ENCODE results near the gene TXNDC12. TPM values are rescaled to one million over a fixed set of nuclear protein-coding genes. Genes with fewer than 3 reads are reported as not detected.
A peak's percentile ranks its signal among the peaks of the same experiment; 100 is the strongest.

TXNDC12 gene
- polyA plus RNA-seq, 1 donor from 2014 or later = 42.3 TPM

DNA sequence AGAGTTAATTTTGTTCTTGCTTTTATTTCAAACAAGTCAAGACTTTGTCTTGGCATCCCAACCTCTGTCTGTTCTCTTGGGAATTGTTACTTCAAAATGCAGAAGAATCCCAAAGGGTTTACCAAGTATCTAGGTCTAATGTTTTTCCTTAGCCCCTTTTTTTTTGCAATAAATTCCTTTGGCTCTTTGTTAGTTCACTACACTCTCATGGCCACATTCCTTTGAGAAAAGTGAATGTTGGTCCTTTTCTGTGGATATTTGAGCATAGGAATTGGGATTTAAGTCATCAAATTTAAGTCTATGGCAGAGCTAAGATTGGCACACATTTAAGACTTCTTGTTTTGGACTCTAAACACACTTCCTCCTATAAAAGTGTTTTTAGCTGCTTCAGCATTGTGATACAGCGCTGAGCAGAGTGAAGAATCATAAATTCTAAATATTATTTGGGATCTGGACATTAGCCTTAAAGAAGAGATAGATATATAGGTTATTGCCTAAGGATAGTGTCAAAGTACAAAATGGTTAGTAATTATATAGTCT, 3.0 kb upstream of the TXNDC12 start:
- Histone ChIP-seq H2AFZ (ENCODE audit: low read depth, low read length) (no peak overlapping the region), H3K4me2 (ENCODE audit: low read length) (peak overlapping the region; percentile 92), H3K36me3 (ENCODE audit: insufficient read depth, low read length) (peaks cover 6% of the 10 kb centered on the region), H3K4me3 (ENCODE audit: low read length) (peak overlapping the region; percentile 80), H4K20me1 (ENCODE audit: insufficient read depth) (no peaks in the 10 kb centered on the region), H3K9ac (ENCODE audit: low read length) (peak overlapping the region; percentile 4), H3F3A (ENCODE audit: insufficient read depth, low read length, poor library complexity, severe bottlenecking) (no peaks in the 10 kb centered on the region), H3K27ac (ENCODE audit: low read length) (peak overlapping the region; percentile 13), H3K79me2 (replicated peaks; ENCODE audit: insufficient read depth, low read length) (peaks cover 67% of the 10 kb centered on the region), H3K9me2 (ENCODE audit: insufficient read depth, low read length) (no peaks in the 10 kb centered on the region), H3K27me3 (ENCODE audit: insufficient read depth, low read depth, low read length) (no peaks in the 10 kb centered on the region), H3K9me3 (ENCODE audit: low read length) (no peaks in the 10 kb centered on the region)
- TF ChIP-seq EZH2 (IDR thresholded peaks at IDR 0.05; ENCODE audit: borderline replicate concordance, insufficient read depth, low read length, poor library complexity, severe bottlenecking) = no peak
- TF ChIP-seq, protein P1, sequence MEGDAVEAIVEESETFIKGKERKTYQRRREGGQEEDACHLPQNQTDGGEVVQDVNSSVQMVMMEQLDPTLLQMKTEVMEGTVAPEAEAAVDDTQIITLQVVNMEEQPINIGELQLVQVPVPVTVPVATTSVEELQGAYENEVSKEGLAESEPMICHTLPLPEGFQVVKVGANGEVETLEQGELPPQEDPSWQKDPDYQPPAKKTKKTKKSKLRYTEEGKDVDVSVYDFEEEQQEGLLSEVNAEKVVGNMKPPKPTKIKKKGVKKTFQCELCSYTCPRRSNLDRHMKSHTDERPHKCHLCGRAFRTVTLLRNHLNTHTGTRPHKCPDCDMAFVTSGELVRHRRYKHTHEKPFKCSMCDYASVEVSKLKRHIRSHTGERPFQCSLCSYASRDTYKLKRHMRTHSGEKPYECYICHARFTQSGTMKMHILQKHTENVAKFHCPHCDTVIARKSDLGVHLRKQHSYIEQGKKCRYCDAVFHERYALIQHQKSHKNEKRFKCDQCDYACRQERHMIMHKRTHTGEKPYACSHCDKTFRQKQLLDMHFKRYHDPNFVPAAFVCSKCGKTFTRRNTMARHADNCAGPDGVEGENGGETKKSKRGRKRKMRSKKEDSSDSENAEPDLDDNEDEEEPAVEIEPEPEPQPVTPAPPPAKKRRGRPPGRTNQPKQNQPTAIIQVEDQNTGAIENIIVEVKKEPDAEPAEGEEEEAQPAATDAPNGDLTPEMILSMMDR (IDR thresholded peaks at IDR 0.05; ENCODE audit: poor library complexity, severe bottlenecking) = no peak
- TF ChIP-seq RAD21 (conservative IDR thresholded peaks at IDR 0.05) = no peak
- no peak for TF ChIP-seq SMC3 (conservative IDR thresholded peaks at IDR 0.05; ENCODE audit: poor library complexity)
- TF ChIP-seq MXI1 (conservative IDR thresholded peaks at IDR 0.05; ENCODE audit: poor library complexity, severe bottlenecking) = no peak
- TF ChIP-seq, protein P2, sequence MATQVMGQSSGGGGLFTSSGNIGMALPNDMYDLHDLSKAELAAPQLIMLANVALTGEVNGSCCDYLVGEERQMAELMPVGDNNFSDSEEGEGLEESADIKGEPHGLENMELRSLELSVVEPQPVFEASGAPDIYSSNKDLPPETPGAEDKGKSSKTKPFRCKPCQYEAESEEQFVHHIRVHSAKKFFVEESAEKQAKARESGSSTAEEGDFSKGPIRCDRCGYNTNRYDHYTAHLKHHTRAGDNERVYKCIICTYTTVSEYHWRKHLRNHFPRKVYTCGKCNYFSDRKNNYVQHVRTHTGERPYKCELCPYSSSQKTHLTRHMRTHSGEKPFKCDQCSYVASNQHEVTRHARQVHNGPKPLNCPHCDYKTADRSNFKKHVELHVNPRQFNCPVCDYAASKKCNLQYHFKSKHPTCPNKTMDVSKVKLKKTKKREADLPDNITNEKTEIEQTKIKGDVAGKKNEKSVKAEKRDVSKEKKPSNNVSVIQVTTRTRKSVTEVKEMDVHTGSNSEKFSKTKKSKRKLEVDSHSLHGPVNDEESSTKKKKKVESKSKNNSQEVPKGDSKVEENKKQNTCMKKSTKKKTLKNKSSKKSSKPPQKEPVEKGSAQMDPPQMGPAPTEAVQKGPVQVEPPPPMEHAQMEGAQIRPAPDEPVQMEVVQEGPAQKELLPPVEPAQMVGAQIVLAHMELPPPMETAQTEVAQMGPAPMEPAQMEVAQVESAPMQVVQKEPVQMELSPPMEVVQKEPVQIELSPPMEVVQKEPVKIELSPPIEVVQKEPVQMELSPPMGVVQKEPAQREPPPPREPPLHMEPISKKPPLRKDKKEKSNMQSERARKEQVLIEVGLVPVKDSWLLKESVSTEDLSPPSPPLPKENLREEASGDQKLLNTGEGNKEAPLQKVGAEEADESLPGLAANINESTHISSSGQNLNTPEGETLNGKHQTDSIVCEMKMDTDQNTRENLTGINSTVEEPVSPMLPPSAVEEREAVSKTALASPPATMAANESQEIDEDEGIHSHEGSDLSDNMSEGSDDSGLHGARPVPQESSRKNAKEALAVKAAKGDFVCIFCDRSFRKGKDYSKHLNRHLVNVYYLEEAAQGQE (IDR thresholded peaks at IDR 0.05; ENCODE audit: borderline replicate concordance) = no peak
- no peak for TF ChIP-seq TAF1 (IDR thresholded peaks at IDR 0.05; ENCODE audit: low read depth)
- no peak for TF ChIP-seq POLR2AphosphoS5 (IDR thresholded peaks at IDR 0.05)
- no peak for TF ChIP-seq EP300 (conservative IDR thresholded peaks at IDR 0.05; ENCODE audit: poor library complexity, severe bottlenecking)

DNA sequence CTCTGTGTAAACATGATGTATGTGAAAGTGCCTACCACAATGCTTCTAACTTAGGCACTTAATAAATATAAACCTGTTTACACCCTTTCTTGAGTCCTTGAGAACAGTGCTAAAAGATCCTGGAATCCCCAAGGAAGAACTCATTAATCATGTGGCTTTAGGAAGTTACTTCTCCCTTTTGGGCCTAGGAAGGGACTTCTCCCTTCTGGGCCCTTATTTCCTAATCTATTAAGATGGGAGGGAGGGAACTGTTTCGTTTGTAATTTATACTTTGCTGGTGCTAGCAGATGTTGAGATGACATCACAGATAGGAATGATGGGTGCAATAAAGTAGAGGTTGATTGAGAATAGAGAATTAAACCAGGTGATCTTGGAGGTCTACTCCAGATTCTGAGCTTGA, 2.3 kb upstream of the TXNDC12 start:
- peak overlapping the region; percentile 80 for H3K4me3 ChIP-seq (ENCODE audit: low read length)
- TF ChIP-seq, protein P2 (IDR thresholded peaks at IDR 0.05; ENCODE audit: borderline replicate concordance) = no peak
- TF ChIP-seq, protein P1 (IDR thresholded peaks at IDR 0.05; ENCODE audit: poor library complexity, severe bottlenecking) = no peak
- TF ChIP-seq POLR2AphosphoS5 (IDR thresholded peaks at IDR 0.05) = no peak
- no peak for TF ChIP-seq RAD21 (conservative IDR thresholded peaks at IDR 0.05)
- no peak for TF ChIP-seq MXI1 (conservative IDR thresholded peaks at IDR 0.05; ENCODE audit: poor library complexity, severe bottlenecking)
- no peak for TF ChIP-seq EP300 (conservative IDR thresholded peaks at IDR 0.05; ENCODE audit: poor library complexity, severe bottlenecking)
- no peak for TF ChIP-seq TAF1 (IDR thresholded peaks at IDR 0.05; ENCODE audit: low read depth)
- TF ChIP-seq EZH2 (IDR thresholded peaks at IDR 0.05; ENCODE audit: borderline replicate concordance, insufficient read depth, low read length, poor library complexity, severe bottlenecking) = no peak
- TF ChIP-seq SMC3 (conservative IDR thresholded peaks at IDR 0.05; ENCODE audit: poor library complexity) = no peak
- peak overlapping the region; percentile 92 for H3K4me2 ChIP-seq (ENCODE audit: low read length)
- H3K9me3 ChIP-seq (ENCODE audit: low read length) = no peaks in the 10 kb centered on the region
- peaks cover 73% of the 10 kb centered on the region for H3K79me2 ChIP-seq (replicated peaks; ENCODE audit: insufficient read depth, low read length)
- H3K9ac ChIP-seq (ENCODE audit: low read length) = peak overlapping the region; percentile 95
- no peaks in the 10 kb centered on the region for H3K27me3 ChIP-seq (ENCODE audit: insufficient read depth, low read depth, low read length)
- peak overlapping the region; percentile 97 for H3K27ac ChIP-seq (ENCODE audit: low read length)
- no peaks in the 10 kb centered on the region for H4K20me1 ChIP-seq (ENCODE audit: insufficient read depth)
- H3K9me2 ChIP-seq (ENCODE audit: insufficient read depth, low read length) = no peaks in the 10 kb centered on the region
- H2AFZ ChIP-seq (ENCODE audit: low read depth, low read length) = no peak overlapping the region
- peaks cover 6% of the 10 kb centered on the region for H3K36me3 ChIP-seq (ENCODE audit: insufficient read depth, low read length)
- H3F3A ChIP-seq (ENCODE audit: insufficient read depth, low read length, poor library complexity, severe bottlenecking) = no peaks in the 10 kb centered on the region

All from neural cell (in vitro differentiated cells).